Measurements from ENCODE around the gene OCA2. TPM values are rescaled to one million over a fixed set of nuclear protein-coding genes. Genes with fewer than 3 reads are reported as not detected.
"Not testable (repeated sequence)": the region's sequence is repeated elsewhere in the genome, so short reads cannot be mapped to it uniquely, and the experiment has no call there.

Gene OCA2
- total RNA-seq, 1 experiment from 2014 or later = not detected

GRCh38 chr15:28124841-28125240 is 25.7 kb upstream of the OCA2 start:
- H3K27me3 ChIP-seq = no peaks in the 10 kb centered on the region
- peaks cover 20% of the 10 kb centered on the region for H3K36me3 ChIP-seq
- H3K4me3 ChIP-seq = no peak overlapping the region
- no peaks in the 10 kb centered on the region for H3K9me3 ChIP-seq
- DNase-seq = no peak

- peak; percentile 55 for DNase-seq
- Histone ChIP-seq H3K36me3 (peaks cover 20% of the 10 kb centered on the region), H3K4me3 (no peak overlapping the region), H3K27me3 (no peaks in the 10 kb centered on the region), H3K9me3 (no peaks in the 10 kb centered on the region)
Observed at GRCh38 chr15:28123408-28124023, 24.4 kb upstream of the OCA2 start.

GRCh38 chr15:28122038-28122949 is 23.2 kb upstream of the OCA2 start:
- Histone ChIP-seq H3K36me3 (peaks cover 20% of the 10 kb centered on the region), H3K27me3 (no peaks in the 10 kb centered on the region), H3K9me3 (no peaks in the 10 kb centered on the region), H3K4me3 (no peak overlapping the region)
- no peak for DNase-seq

- H3K36me3 ChIP-seq = peaks cover 20% of the 10 kb centered on the region
- not testable (repeated sequence) for H3K27me3 ChIP-seq, H3K4me3 ChIP-seq, H3K9me3 ChIP-seq, DNase-seq
Observed at GRCh38 chr15:28121577-28121976, 22.5 kb upstream of the OCA2 start.

- H3K27me3 ChIP-seq = no peaks in the 10 kb centered on the region
- peaks cover 24% of the 10 kb centered on the region for H3K36me3 ChIP-seq
- DNase-seq = no peak
- no peak overlapping the region for H3K4me3 ChIP-seq
- H3K9me3 ChIP-seq = no peaks in the 10 kb centered on the region
Observed at GRCh38 chr15:28120359-28120640, 21.2 kb upstream of the OCA2 start.

GRCh38 chr15:28118531-28118930 is 19.4 kb upstream of the OCA2 start:
- H3K36me3 ChIP-seq = peaks cover 29% of the 10 kb centered on the region

GRCh38 chr15:28118083-28118482 is 19.0 kb upstream of the OCA2 start:
- DNase-seq = no peak
- H3K36me3 ChIP-seq = peaks cover 24% of the 10 kb centered on the region
- no peaks in the 10 kb centered on the region for H3K27me3 ChIP-seq
- no peak overlapping the region for H3K4me3 ChIP-seq
- H3K9me3 ChIP-seq = no peaks in the 10 kb centered on the region

More at GRCh38 chr15:28118531-28118930, 19.4 kb upstream of the OCA2 start:
- no peaks in the 10 kb centered on the region for H3K9me3 ChIP-seq
- no peaks in the 10 kb centered on the region for H3K27me3 ChIP-seq
- DNase-seq = no peak
- no peak overlapping the region for H3K4me3 ChIP-seq

GRCh38 chr15:28117432-28117990 is 18.4 kb upstream of the OCA2 start:
- H3K27me3 ChIP-seq = no peaks in the 10 kb centered on the region
- H3K9me3 ChIP-seq = no peaks in the 10 kb centered on the region
- no peak overlapping the region for H3K4me3 ChIP-seq
- DNase-seq = no peak
- peaks cover 24% of the 10 kb centered on the region for H3K36me3 ChIP-seq

- Histone ChIP-seq H3K36me3 (peaks cover 27% of the 10 kb centered on the region), H3K4me3 (no peak overlapping the region), H3K9me3 (no peaks in the 10 kb centered on the region), H3K27me3 (no peaks in the 10 kb centered on the region)
- no peak for DNase-seq
Observed at GRCh38 chr15:28116521-28117431, 17.7 kb upstream of the OCA2 start.

GRCh38 chr15:28115871-28116270 is 16.8 kb upstream of the OCA2 start:
- peaks cover 27% of the 10 kb centered on the region for H3K36me3 ChIP-seq
- no peak overlapping the region for H3K4me3 ChIP-seq
- no peaks in the 10 kb centered on the region for H3K27me3 ChIP-seq
- no peaks in the 10 kb centered on the region for H3K9me3 ChIP-seq
- DNase-seq = no peak

- DNase-seq = no peak
- Histone ChIP-seq H3K9me3 (no peaks in the 10 kb centered on the region), H3K36me3 (peaks cover 20% of the 10 kb centered on the region), H3K27me3 (no peaks in the 10 kb centered on the region), H3K4me3 (no peak overlapping the region)
Observed at GRCh38 chr15:28114721-28115622, 15.9 kb upstream of the OCA2 start.

GRCh38 chr15:28114114-28114455 is 15.0 kb upstream of the OCA2 start:
- no peaks in the 10 kb centered on the region for H3K9me3 ChIP-seq
- no peak overlapping the region for H3K4me3 ChIP-seq
- H3K27me3 ChIP-seq = no peaks in the 10 kb centered on the region
- no peak for DNase-seq
- peaks cover 20% of the 10 kb centered on the region for H3K36me3 ChIP-seq

GRCh38 chr15:28113394-28114113 is 14.4 kb upstream of the OCA2 start:
- DNase-seq = no peak
- H3K36me3 ChIP-seq = peaks cover 20% of the 10 kb centered on the region

GRCh38 chr15:28112962-28113361 is 13.8 kb upstream of the OCA2 start:
- no peaks in the 10 kb centered on the region for H3K27me3 ChIP-seq
- no peak overlapping the region for H3K4me3 ChIP-seq
- no peak for DNase-seq
- H3K9me3 ChIP-seq = no peaks in the 10 kb centered on the region
- H3K36me3 ChIP-seq = peaks cover 20% of the 10 kb centered on the region

More at GRCh38 chr15:28113394-28114113, 14.4 kb upstream of the OCA2 start:
- Histone ChIP-seq H3K9me3 (no peaks in the 10 kb centered on the region), H3K27me3 (no peaks in the 10 kb centered on the region), H3K4me3 (no peak overlapping the region)

GRCh38 chr15:28112101-28112760 is 13.1 kb upstream of the OCA2 start:
- no peak for DNase-seq
- H3K9me3 ChIP-seq = no peaks in the 10 kb centered on the region
- peaks cover 20% of the 10 kb centered on the region for H3K36me3 ChIP-seq
- no peaks in the 10 kb centered on the region for H3K27me3 ChIP-seq
- H3K4me3 ChIP-seq = no peak overlapping the region
